22Rv1 (cell line): ENCODE measurements around the gene FBP2.

Source experiments
- ZFX ChIP-seq: fragments of 450-650 bp; IDR thresholded peaks from 2 replicates; pipeline ENCODE4 v1.6.1; 2017; ENCODE audit warnings: antibody characterized with exemption, borderline replicate concordance
- TF ChIP-seq, protein P1 (sequence below): fragments of 450-650 bp; IDR thresholded peaks from 2 replicates; pipeline ENCODE4 v1.5.1; 2017; ENCODE audit warnings: mild to moderate bottlenecking

GRCh38 chr9:94526271-94526670 lies 67.4 kb downstream of the FBP2 start:
- TF ChIP-seq, protein P1, sequence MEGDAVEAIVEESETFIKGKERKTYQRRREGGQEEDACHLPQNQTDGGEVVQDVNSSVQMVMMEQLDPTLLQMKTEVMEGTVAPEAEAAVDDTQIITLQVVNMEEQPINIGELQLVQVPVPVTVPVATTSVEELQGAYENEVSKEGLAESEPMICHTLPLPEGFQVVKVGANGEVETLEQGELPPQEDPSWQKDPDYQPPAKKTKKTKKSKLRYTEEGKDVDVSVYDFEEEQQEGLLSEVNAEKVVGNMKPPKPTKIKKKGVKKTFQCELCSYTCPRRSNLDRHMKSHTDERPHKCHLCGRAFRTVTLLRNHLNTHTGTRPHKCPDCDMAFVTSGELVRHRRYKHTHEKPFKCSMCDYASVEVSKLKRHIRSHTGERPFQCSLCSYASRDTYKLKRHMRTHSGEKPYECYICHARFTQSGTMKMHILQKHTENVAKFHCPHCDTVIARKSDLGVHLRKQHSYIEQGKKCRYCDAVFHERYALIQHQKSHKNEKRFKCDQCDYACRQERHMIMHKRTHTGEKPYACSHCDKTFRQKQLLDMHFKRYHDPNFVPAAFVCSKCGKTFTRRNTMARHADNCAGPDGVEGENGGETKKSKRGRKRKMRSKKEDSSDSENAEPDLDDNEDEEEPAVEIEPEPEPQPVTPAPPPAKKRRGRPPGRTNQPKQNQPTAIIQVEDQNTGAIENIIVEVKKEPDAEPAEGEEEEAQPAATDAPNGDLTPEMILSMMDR, result no peak
- no peak for TF ChIP-seq ZFX
